CD8-positive, alpha-beta memory T cell (primary cell): ENCODE data around the gene MED31. TPM values are rescaled to one million over a fixed set of nuclear protein-coding genes. Genes with fewer than 3 reads are reported as not detected.

Source experiments
- CTCF ChIA-PET: fragments of 350-600 bp; sonication (Branson Sonifier 250); formaldehyde crosslinking; loops from one replicate; lab custom pipeline; 2021; ENCODE audit warnings: antibody characterized with exemption; lab: Charles Lee
- POLR2A ChIA-PET: fragments of 350-600 bp; sonication (Branson Sonifier 250); formaldehyde crosslinking; loops from one replicate; lab custom pipeline; 2021; ENCODE audit warnings: antibody characterized with exemption; lab: Charles Lee
- DNase-seq, 5 donors: peaks; one replicate each; pipeline versions ENCODE4 v3.0.0 to v3.0.0-alpha.2; 2020 to 2022; ENCODE audit warnings: mixed read lengths in 1 of 5
- H3K27ac ChIP-seq: one replicate; pipeline ENCODE4 v1.7.0; 2013; ENCODE audit warnings: low read depth, mild to moderate bottlenecking, low read length, moderate library complexity
- H3K27me3 ChIP-seq: 2 replicates; pipeline ENCODE4 v1.7.0; 2013; ENCODE audit warnings: low read length, mild to moderate bottlenecking; ENCODE audit not compliant: insufficient read depth, poor library complexity, severe bottlenecking
- H3K36me3 ChIP-seq: 2 replicates; pipeline ENCODE4 v1.7.0; 2013; ENCODE audit warnings: mild to moderate bottlenecking, low read length, moderate library complexity; ENCODE audit not compliant: insufficient read depth
- H3K4me1 ChIP-seq: 2 replicates; pipeline ENCODE4 v1.7.0; 2013; ENCODE audit warnings: mild to moderate bottlenecking, low read length, moderate library complexity; ENCODE audit not compliant: insufficient read depth
- H3K4me3 ChIP-seq: 2 replicates; pipeline ENCODE4 v1.7.0; 2013; ENCODE audit warnings: mild to moderate bottlenecking, low read length
- H3K9me3 ChIP-seq: 2 replicates; pipeline ENCODE4 v1.7.0; 2013; ENCODE audit warnings: mild to moderate bottlenecking, low read length
- H3K27ac Mint-ChIP-seq, 8 donors: one replicate each; pipeline ENCODE4 v1.8.0; 2020 to 2021; ENCODE audit warnings: mixed read lengths in 8 of 8, mild to moderate bottlenecking in 6 of 8, inconsistent platforms in 3 of 8, moderate library complexity in 3 of 8
- H3K27me3 Mint-ChIP-seq, 2 donors: one replicate each; pipeline ENCODE4 v1.8.0; 2020 to 2021; ENCODE audit warnings: mixed read lengths in 2 of 2, mild to moderate bottlenecking in 1 of 2, moderate library complexity in 1 of 2
- H3K36me3 Mint-ChIP-seq, 3 donors: one replicate each; pipeline ENCODE4 v1.8.0; 2020 to 2021; ENCODE audit warnings: mixed read lengths in 3 of 3, inconsistent platforms in 1 of 3, mild to moderate bottlenecking in 1 of 3
- H3K4me1 Mint-ChIP-seq, 3 donors: one replicate each; pipeline ENCODE4 v1.8.0; 2020 to 2021; ENCODE audit warnings: mixed read lengths in 3 of 3, inconsistent platforms in 1 of 3, mild to moderate bottlenecking in 1 of 3
- H3K4me3 Mint-ChIP-seq, 7 donors: one replicate each; pipeline ENCODE4 v1.8.0; 2020 to 2021; ENCODE audit warnings: mixed read lengths in 7 of 7, mild to moderate bottlenecking in 6 of 7, moderate library complexity in 4 of 7, inconsistent platforms in 2 of 7
- H3K9me3 Mint-ChIP-seq, 5 donors: one replicate each; pipeline ENCODE4 v1.8.0; 2020 to 2022; ENCODE audit warnings: mixed read lengths in 5 of 5, mild to moderate bottlenecking in 3 of 5, moderate library complexity in 2 of 5, inconsistent platforms in 1 of 5
- polyA plus RNA-seq: library from polyadenylated mRNA; unstranded; fragments of 300-500 nt; fragmentation: Illumina TruSeq; gene quantifications from one replicate; pipeline ENCODE4 v1.2.3, GENCODE V29; 2021
- total RNA-seq, 2 experiments: library from RNA; stranded (reverse); gene quantifications; one replicate each; pipeline ENCODE4 v1.2.3, GENCODE V29; 2021

MED31 gene
- total and polyA plus RNA-seq, 3 experiments from 2014 or later, result 24.8 to 36.5 (median 29.5) TPM

DNA sequence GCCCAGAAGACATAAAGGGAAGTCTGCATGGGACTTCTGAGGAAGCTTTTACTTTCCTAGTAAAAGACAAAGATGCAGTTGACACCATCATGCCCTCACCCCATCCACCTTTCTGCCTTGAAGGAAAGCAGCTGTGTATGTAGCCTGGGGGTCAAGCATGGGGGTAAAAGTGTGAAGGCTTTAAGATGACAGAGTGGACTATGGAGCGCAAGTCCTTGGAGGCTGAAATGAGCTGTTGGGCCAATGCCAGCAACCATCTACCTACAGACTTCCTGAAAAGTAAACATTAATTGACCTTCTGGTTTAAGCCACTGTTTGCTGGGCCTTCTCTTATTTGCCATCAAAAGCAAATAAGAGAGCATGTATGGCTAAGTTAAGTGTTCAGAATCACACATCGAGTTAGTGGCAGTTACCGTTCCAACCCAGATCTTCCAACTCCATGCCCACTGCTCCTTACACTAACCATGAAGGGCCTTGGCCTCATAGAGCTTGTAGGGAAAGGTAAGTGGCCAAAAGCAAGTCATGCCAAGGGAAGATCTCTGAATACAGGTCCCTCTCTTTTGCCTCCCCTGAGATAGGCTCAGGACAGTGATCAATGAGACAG lies 31.8 kb upstream of the MED31 start:
- no peak for DNase-seq
- Mint-ChIP-seq H3K9me3 (no peaks in the 10 kb centered on the region), H3K27ac (no peak overlapping the region)

DNA sequence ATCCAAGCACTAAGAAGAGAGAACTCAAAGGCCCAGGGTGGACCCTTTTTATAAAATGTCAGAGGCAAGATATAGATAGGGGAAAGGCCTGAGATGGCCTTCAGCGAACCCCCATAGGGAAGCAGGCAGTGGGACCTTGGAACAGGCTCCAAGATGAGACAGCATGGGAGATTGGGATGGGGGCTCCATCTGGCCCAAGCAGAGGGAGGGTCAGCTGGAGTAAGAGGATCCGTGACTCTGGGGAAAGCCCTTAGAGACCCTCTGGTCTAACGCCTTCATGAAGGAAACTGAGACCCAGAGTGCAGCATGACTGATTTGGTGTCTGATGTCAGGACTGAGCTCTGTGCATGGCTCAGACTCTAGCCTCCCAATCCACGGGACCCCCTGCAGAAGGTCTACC lies 30.9 kb upstream of the MED31 start:
- H3K4me1 ChIP-seq, result peaks cover 7% of the 10 kb centered on the region
- Mint-ChIP-seq H3K4me1 (peaks cover 4 to 11% (median 6%) of the 10 kb centered on the region in 3 donors), H3K9me3 (no peaks in the 10 kb centered on the region), H3K36me3 (peaks cover 0 to 5% (median 0%) of the 10 kb centered on the region in 3 donors), H3K27me3 (peaks cover 33 to 79% of the 10 kb centered on the region in 2 donors), H3K27ac (peak overlapping the region in 1 of 8 donors; percentile 34), H3K4me3 (no peak overlapping the region)
- no peak overlapping the region for H3K27ac ChIP-seq
- no peak for DNase-seq
- CTCF ChIA-PET, result interaction anchor here (1.0 kb wide), 1 partner anchor 16 kb away, joined by 4 read pairs; no protein-coding TSS in a partner anchor
- POLR2A ChIA-PET, result no interaction called here
- no peaks in the 10 kb centered on the region for H3K36me3 ChIP-seq
- H3K9me3 ChIP-seq, result no peaks in the 10 kb centered on the region
- H3K4me3 ChIP-seq, result no peak overlapping the region
- H3K27me3 ChIP-seq, result peaks cover 7% of the 10 kb centered on the region

More for the DNA sequence above, 31.8 kb upstream of the MED31 start:
- Mint-ChIP-seq H3K4me1 (peaks cover 0 to 2% (median 0%) of the 10 kb centered on the region in 3 donors), H3K36me3 (peaks cover 0 to 5% (median 0%) of the 10 kb centered on the region in 3 donors), H3K4me3 (no peak overlapping the region), H3K27me3 (peaks cover 30 to 81% of the 10 kb centered on the region in 2 donors)
- ChIA-PET POLR2A (no interaction called here), CTCF (interaction anchor here (1.0 kb wide), 1 partner anchor 17 kb away, joined by 4 read pairs; no protein-coding TSS in a partner anchor)
- Histone ChIP-seq H3K4me1 (no peaks in the 10 kb centered on the region), H3K27me3 (peaks cover 7% of the 10 kb centered on the region), H3K27ac (no peak overlapping the region), H3K36me3 (no peaks in the 10 kb centered on the region), H3K9me3 (no peaks in the 10 kb centered on the region), H3K4me3 (no peak overlapping the region)

DNA sequence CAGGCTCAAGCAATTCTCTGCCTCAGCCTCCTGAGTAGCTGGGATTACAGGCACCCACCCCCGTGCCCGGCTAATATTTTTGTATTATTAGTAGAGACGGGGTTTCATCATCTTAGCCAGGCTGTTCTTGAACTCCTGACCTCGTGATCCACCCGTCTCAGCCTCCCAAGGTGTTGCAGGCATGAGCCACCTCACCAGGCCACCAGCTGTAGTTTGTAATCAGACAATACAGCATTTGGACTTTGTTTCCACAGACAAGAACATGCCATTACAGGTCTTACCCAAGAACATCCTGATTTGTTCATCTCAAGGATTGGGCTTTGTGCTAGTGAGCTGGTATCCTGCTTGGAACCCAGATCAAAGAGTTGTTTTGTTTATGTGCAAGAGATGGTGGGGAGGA lies 30.3 kb upstream of the MED31 start:
- Histone ChIP-seq H3K27me3 (peaks cover 7% of the 10 kb centered on the region), H3K36me3 (no peaks in the 10 kb centered on the region), H3K9me3 (no peaks in the 10 kb centered on the region), H3K4me1 (peaks cover 9% of the 10 kb centered on the region), H3K4me3 (no peak overlapping the region), H3K27ac (no peak overlapping the region)
- peaks cover 28 to 72% of the 10 kb centered on the region in 2 donors for H3K27me3 Mint-ChIP-seq
- no peak overlapping the region for H3K27ac Mint-ChIP-seq
- POLR2A ChIA-PET, result no interaction called here
- DNase-seq, result no peak
- no peaks in the 10 kb centered on the region for H3K9me3 Mint-ChIP-seq
- CTCF ChIA-PET, result no interaction called here
- H3K4me3 Mint-ChIP-seq, result no peak overlapping the region
- H3K36me3 Mint-ChIP-seq, result peaks cover 0 to 5% (median 0%) of the 10 kb centered on the region in 3 donors
- peaks cover 4 to 13% (median 8%) of the 10 kb centered on the region in 3 donors for H3K4me1 Mint-ChIP-seq

DNA sequence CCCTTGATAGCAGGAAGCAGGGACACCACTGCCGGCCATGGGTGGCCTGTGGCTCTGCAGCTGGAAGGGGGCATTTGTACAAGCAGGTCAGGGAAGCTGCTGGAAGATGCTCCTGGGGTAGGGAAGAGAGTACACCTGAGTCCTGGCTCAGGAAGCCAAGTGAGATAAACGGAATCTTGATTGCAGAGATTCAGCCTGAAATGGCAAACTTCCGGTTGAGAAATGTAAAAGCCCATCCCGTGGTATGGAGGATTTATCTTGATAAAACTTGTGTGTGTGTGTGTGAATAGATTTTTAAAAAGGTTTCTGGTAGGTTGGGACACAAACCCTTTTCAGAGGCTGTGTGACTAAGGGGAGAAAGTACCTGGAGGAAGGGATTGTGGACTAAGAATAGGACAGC lies 29.8 kb upstream of the MED31 start:
- CTCF ChIA-PET, result no interaction called here

DNA sequence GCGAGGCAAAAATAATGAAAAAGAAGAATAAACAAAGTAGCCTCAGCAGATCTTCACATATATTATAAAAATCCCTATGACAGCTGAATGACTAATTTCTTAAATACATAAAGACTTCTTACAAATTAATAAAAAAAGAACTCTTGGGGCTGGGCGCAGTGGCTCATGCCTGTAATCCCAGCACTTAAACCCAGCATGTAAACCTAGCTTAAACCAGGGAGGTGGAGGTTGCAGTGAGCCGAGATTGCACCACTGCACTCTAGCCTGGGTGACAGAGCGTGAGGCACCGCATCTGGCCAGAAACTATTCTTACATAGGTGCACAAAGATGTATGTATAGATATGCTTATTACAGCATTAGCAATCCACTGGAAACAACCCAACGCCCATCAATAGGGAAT lies 27.8 kb upstream of the MED31 start:
- Histone ChIP-seq H3K4me3 (no peak overlapping the region), H3K36me3 (no peaks in the 10 kb centered on the region), H3K4me1 (peaks cover 9% of the 10 kb centered on the region), H3K9me3 (no peaks in the 10 kb centered on the region), H3K27ac (no peak overlapping the region), H3K27me3 (peaks cover 7% of the 10 kb centered on the region)
- ChIA-PET POLR2A (no interaction called here), CTCF (no interaction called here)
- H3K36me3 Mint-ChIP-seq, result peaks cover 0 to 5% (median 0%) of the 10 kb centered on the region in 3 donors
- H3K27ac Mint-ChIP-seq, result no peak overlapping the region
- H3K4me1 Mint-ChIP-seq, result peaks cover 4 to 13% (median 8%) of the 10 kb centered on the region in 3 donors
- H3K27me3 Mint-ChIP-seq, result peaks cover 23 to 53% of the 10 kb centered on the region in 2 donors
- no peak overlapping the region for H3K4me3 Mint-ChIP-seq
- no peak for DNase-seq
- no peaks in the 10 kb centered on the region for H3K9me3 Mint-ChIP-seq

More for the DNA sequence above, 29.8 kb upstream of the MED31 start:
- peaks cover 26 to 70% of the 10 kb centered on the region in 2 donors for H3K27me3 Mint-ChIP-seq
- H3K27me3 ChIP-seq, result peaks cover 7% of the 10 kb centered on the region
- H3K4me1 ChIP-seq, result peaks cover 9% of the 10 kb centered on the region
- no peak for DNase-seq
- no peak overlapping the region for H3K4me3 ChIP-seq
- H3K27ac Mint-ChIP-seq, result no peak overlapping the region
- no peaks in the 10 kb centered on the region for H3K9me3 Mint-ChIP-seq
- H3K4me1 Mint-ChIP-seq, result peaks cover 4 to 13% (median 8%) of the 10 kb centered on the region in 3 donors
- no peaks in the 10 kb centered on the region for H3K36me3 ChIP-seq
- POLR2A ChIA-PET, result no interaction called here
- no peak overlapping the region for H3K27ac ChIP-seq
- H3K36me3 Mint-ChIP-seq, result peaks cover 0 to 5% (median 0%) of the 10 kb centered on the region in 3 donors
- H3K4me3 Mint-ChIP-seq, result no peak overlapping the region
- H3K9me3 ChIP-seq, result no peaks in the 10 kb centered on the region

DNA sequence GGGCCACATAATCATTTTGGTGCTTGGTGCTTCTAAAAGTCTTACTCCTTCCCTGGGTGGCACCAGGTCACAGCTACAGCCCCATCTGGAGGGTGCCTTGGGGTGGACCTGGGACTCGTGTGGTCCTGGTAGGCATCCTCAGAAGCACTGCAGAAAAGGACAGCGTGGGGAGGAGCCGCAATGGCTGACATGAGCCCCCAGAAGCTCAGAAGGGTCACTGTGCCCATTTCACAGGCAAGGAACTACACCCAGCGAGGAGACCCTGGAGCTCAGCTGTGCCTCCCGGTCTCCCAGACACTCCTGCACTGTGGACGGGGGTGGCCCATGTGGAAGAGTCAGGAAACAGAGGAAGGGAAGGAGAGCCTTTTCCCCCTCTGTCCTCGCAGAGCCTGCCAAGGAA lies 26.5 kb upstream of the MED31 start:
- peaks cover 4 to 13% (median 8%) of the 10 kb centered on the region in 3 donors for H3K4me1 Mint-ChIP-seq
- no peaks in the 10 kb centered on the region for H3K36me3 Mint-ChIP-seq
- H3K4me3 ChIP-seq, result no peak overlapping the region
- no peaks in the 10 kb centered on the region for H3K36me3 ChIP-seq
- no peak overlapping the region for H3K27ac ChIP-seq
- H3K9me3 Mint-ChIP-seq, result no peaks in the 10 kb centered on the region
- H3K4me3 Mint-ChIP-seq, result no peak overlapping the region
- no peak overlapping the region for H3K27ac Mint-ChIP-seq
- peaks cover 7% of the 10 kb centered on the region for H3K27me3 ChIP-seq
- ChIA-PET CTCF (no interaction called here), POLR2A (no interaction called here)
- no peaks in the 10 kb centered on the region for H3K9me3 ChIP-seq
- DNase-seq, result no peak
- peaks cover 23 to 43% of the 10 kb centered on the region in 2 donors for H3K27me3 Mint-ChIP-seq
- H3K4me1 ChIP-seq, result peaks cover 9% of the 10 kb centered on the region

DNA sequence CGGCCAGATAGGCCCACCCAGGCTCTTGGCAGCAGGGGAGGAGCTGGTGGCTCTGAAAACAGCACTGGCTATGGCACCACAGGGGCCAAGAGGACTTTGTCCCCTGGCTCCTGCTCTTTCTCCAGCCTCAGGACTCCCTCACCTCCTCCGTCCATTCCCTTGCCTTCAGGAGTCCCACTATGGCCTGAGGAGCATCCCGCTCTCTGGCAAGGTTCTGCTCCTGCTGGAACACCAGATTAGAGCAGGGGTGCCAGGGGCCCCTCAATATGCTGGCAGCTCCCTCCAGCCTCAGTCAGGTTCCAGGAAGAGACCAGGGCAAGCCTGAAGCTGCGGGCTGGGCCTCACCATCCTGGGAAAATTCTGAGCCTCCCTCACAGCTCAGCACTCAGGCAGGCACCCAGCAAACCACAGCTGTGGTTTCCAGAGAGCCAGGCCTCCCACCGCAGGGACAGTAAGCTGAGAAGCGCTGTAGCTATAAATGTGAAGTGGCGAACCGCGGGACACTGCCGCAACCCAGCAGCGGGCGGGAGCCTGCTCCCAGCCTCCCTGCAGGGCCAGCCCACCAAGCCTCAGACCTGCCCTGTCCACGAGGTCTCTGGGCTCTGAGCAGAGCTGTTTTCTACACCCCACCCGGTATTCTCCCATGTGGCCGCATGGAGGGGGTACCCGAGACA lies 25.9 kb upstream of the MED31 start:
- Mint-ChIP-seq H3K4me1 (peaks cover 4 to 13% (median 8%) of the 10 kb centered on the region in 3 donors), H3K27me3 (peaks cover 23 to 36% of the 10 kb centered on the region in 2 donors), H3K9me3 (no peaks in the 10 kb centered on the region), H3K27ac (peak overlapping the region in 1 of 8 donors; percentile 15), H3K4me3 (no peak overlapping the region), H3K36me3 (no peaks in the 10 kb centered on the region)
- Histone ChIP-seq H3K27me3 (peaks cover 7% of the 10 kb centered on the region), H3K4me3 (no peak overlapping the region), H3K4me1 (peaks cover 9% of the 10 kb centered on the region), H3K36me3 (no peaks in the 10 kb centered on the region), H3K27ac (no peak overlapping the region), H3K9me3 (no peaks in the 10 kb centered on the region)
- ChIA-PET CTCF (interaction anchor here (1.0 kb wide), 1 partner anchor 10 kb away, joined by 3 read pairs; no protein-coding TSS in a partner anchor), POLR2A (no interaction called here)
- no peak for DNase-seq

DNA sequence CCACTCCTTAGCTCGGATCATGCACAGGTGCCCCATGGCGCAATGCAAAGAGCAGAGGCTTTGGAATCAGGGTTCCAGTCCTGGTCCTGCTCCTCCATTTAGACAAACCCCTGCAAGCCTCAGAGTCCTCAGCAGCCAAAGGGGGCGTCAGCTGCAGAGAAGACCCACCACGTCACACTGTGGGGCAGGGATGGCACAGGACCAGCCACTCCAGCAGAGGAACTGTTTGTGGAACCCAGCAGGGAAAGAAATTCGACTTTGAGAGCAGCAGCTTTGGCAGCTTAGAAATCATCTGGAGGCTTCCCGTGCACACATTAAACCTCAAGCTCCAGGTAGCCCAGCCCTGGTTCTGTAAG lies 25.4 kb upstream of the MED31 start:
- H3K27me3 ChIP-seq, result peaks cover 7% of the 10 kb centered on the region
- H3K4me3 ChIP-seq, result no peak overlapping the region
- Mint-ChIP-seq H3K4me1 (peaks cover 4 to 13% (median 8%) of the 10 kb centered on the region in 3 donors), H3K4me3 (no peak overlapping the region), H3K27me3 (peaks cover 21 to 31% of the 10 kb centered on the region in 2 donors), H3K9me3 (no peaks in the 10 kb centered on the region), H3K27ac (no peak overlapping the region), H3K36me3 (no peaks in the 10 kb centered on the region)
- ChIA-PET CTCF (interaction anchor here (1.0 kb wide), 1 partner anchor 10 kb away, joined by 3 read pairs; no protein-coding TSS in a partner anchor), POLR2A (no interaction called here)
- no peak for DNase-seq
- peaks cover 9% of the 10 kb centered on the region for H3K4me1 ChIP-seq
- H3K9me3 ChIP-seq, result no peaks in the 10 kb centered on the region
- H3K27ac ChIP-seq, result no peak overlapping the region
- no peaks in the 10 kb centered on the region for H3K36me3 ChIP-seq
